HG02763 (cell line): ENCODE results near the gene KCNG2.
"Not testable (repeated sequence)": the region's sequence is repeated elsewhere in the genome, so short reads cannot be mapped to it uniquely, and the experiment has no call there.

ENCODE experiments used
- ATAC-seq: cut with Tn5 transposase; IDR thresholded peaks from one replicate; pipeline ENCODE4 v1.9.1; 2021; ENCODE audit warnings: mild to moderate bottlenecking, moderate library complexity; ENCODE audit not compliant: unreplicated experiment

KCNG2 gene

GRCh38 chr18:79868811-79869541 lies 71.2 kb downstream of the KCNG2 start:
- ATAC-seq, result no peak

GRCh38 chr18:79869591-79870300 lies 72.0 kb downstream of the KCNG2 start:
- no peak for ATAC-seq

GRCh38 chr18:79870301-79871025 lies 72.7 kb downstream of the KCNG2 start:
- ATAC-seq, result no peak

- no peak for ATAC-seq
These were observed 73.3 kb downstream of the KCNG2 start for GRCh38 chr18:79871026-79871390.

- no peak for ATAC-seq
These were observed 73.8 kb downstream of the KCNG2 start for GRCh38 chr18:79871481-79872091.

GRCh38 chr18:79872527-79873444 lies 75.0 kb downstream of the KCNG2 start:
- no peak for ATAC-seq

- ATAC-seq, result no peak
These were observed 75.8 kb downstream of the KCNG2 start for GRCh38 chr18:79873449-79874110.

- no peak for ATAC-seq
These were observed 77.1 kb downstream of the KCNG2 start for GRCh38 chr18:79874553-79875530.

- ATAC-seq, result no peak
These were observed 77.8 kb downstream of the KCNG2 start for GRCh38 chr18:79875531-79875919.

GRCh38 chr18:79875931-79876461 lies 78.3 kb downstream of the KCNG2 start:
- no peak for ATAC-seq

- ATAC-seq, result no peak
These were observed 78.8 kb downstream of the KCNG2 start for GRCh38 chr18:79876497-79876896.

GRCh38 chr18:79877163-79878091 lies 79.7 kb downstream of the KCNG2 start:
- ATAC-seq, result no peak

- not testable (repeated sequence) for ATAC-seq
These were observed 80.5 kb downstream of the KCNG2 start for GRCh38 chr18:79878246-79878645.

- ATAC-seq, result no peak
These were observed 81.1 kb downstream of the KCNG2 start for GRCh38 chr18:79878741-79879378.

- no peak for ATAC-seq
These were observed 81.8 kb downstream of the KCNG2 start for GRCh38 chr18:79879566-79879965.

GRCh38 chr18:79881695-79882094 lies 84.0 kb downstream of the KCNG2 start:
- no peak for ATAC-seq
